HUDEP-2 (cell line): Measurements from ENCODE around the gene SBF2.
A peak's percentile ranks its signal among the peaks of the same experiment; 100 is the strongest.
"Not testable (repeated sequence)": the region's sequence is repeated elsewhere in the genome, so short reads cannot be mapped to it uniquely, and the experiment has no call there.

Experiments used
- DNase-seq, 76 experiments: peaks; one replicate each; lab custom pipeline; 2025; ENCODE audit not compliant: unreplicated experiment in 76 of 76; lab: John Stamatoyannopoulos, UW

The SBF2 gene

DNA sequence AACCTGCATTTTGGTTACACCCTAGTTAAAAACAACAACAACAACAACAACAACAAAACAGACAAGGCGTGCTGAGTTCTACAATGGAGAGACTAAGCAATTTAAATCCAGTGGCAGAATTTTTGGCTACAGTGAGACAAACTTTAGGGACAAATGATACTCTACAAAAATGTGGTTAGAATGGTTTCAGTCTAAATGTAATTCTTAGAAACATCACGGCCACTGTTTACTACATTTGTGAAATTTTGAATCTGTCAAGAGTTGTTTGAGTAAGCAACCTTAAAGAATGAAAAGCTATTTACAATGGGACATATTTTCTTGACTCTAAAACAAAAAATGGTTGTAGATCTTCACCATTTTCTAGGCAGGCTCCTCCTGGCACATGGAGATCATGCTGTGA, 370.7 kb downstream of the SBF2 start:
- DNase-seq, result no peak

GRCh38 chr11:9922806-9923205, 371.2 kb downstream of the SBF2 start:
- DNase-seq, result no peak

GRCh38 chr11:9916480-9916879, 377.5 kb downstream of the SBF2 start:
- no peak for DNase-seq

- DNase-seq, result no peak
Measured at GRCh38 chr11:9914064-9914463, 380.0 kb downstream of the SBF2 start.

DNA sequence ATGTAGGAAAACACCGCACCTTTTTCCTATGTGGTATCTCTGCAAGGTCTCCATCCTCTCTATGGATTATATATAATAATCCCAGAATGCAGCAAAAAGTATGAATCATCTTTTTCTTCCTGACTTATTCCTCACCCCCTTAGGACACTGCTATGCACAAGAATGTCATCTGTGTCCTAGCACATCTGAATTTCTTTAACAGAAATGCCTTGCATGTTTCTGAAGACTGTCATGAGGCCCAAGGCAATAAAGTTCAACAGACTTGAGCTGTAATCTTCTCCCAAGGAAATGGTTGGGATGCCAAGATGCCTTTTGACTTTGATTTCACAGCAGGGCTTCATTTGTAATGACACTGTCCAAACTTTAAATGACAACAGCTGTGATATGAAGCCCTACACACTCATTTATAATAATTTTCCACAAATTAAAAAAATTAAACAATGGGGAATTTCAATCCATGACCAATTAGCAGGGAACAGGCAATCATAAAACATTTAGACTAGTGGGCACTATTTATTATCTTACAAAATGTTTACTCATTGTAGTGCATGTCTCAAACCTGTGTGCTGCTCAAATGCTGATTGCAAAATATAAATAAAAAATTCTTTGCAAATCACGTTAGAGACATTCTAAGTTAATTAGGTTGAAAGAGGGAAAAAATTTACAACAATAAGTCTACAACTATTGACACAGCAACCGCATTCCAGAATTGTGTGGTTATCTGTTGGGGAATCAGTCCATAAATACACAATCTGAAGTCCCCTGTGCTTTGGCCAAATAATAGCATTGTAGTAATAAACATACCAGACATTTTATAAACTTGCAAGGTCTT, 387.8 kb downstream of the SBF2 start:
- no peak for DNase-seq

- DNase-seq, result no peak
Measured at GRCh38 chr11:9905501-9905951, 388.5 kb downstream of the SBF2 start.

- DNase-seq, result no peak
Measured at GRCh38 chr11:9903579-9903978, 390.4 kb downstream of the SBF2 start.

DNA sequence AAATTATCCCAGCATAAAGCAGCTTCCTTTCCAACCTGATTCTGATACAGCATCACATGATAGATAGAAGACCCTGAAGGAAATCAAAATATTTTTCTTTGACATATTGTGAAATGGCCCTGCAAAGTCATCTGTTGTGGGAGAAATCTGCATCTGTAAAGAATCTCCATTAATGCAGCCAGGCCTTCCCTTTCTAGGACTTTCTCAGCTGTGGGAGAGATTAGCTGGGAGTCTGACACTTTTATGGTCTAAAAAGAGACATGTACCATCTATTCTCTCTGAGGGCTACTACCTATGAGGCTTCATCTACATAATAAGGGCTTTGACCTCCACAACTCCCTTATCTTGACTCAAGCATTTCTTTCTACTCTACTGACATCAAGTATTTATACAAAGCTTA, 392.1 kb downstream of the SBF2 start:
- no peak for DNase-seq

- DNase-seq, result not testable (repeated sequence)
Measured at GRCh38 chr11:9900253-9900652, 393.8 kb downstream of the SBF2 start.

DNA sequence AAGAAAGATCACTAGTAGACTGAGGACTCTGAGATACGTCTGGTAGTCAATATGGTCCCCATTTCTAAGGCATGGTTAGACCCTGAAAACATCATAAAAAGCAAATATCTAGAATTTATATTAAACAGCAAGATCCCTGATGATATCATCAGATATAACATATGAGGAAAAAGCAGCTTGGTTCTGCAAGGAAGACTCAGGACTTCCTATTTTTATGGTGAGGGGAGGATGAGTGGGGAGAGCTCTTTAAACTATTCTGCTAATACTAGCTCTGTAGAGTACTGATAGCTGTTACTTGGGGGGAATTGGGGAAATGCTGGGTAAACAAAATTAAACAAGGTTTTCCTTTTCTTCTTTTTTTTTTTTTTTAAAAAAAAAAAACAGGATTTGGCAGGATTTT, 394.3 kb downstream of the SBF2 start:
- DNase-seq, result no peak

DNA sequence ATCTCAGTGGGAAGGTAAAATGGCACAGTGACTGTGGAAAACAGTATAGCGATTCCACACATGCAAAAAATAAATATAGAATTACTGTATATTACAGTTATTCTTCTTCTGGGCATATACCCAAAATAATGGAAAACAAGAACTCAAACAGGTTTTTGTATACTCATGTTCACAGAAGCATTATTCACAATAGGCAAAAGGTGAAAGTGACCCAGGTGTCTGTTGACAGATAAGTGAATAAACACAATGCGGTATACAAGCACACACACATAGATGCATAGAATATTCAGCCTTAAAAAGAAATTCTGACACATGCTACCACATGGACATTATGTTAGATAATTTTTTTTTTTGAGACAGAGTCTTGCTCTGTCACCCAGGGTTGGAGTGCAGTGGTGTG, 397.1 kb downstream of the SBF2 start:
- DNase-seq, result no peak

- no peak for DNase-seq
Measured at GRCh38 chr11:9895006-9895405, 399.0 kb downstream of the SBF2 start.

GRCh38 chr11:9893474-9893873, 400.5 kb downstream of the SBF2 start:
- no peak for DNase-seq

DNA sequence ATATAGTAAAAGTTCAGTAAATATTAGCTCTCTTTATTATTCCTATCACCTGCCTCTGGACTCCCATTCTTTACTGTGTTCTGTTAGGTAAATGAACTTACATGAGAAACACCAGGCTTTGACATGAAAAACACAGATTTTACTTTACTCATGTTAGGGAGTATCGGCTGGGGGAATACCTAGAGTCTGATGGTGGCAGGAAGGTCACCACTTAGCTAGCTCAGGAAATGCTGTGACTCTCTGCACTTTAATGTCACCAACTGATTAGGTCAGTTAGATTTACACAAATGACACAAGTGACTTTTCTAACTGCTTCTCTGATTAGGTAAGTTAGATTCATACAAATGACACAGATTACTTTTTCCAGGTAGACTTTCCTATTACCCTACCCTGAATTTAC, 405.1 kb downstream of the SBF2 start:
- DNase-seq, result no peak

- DNase-seq, result no peak
Measured at GRCh38 chr11:9887472-9887871, 406.5 kb downstream of the SBF2 start.

DNA sequence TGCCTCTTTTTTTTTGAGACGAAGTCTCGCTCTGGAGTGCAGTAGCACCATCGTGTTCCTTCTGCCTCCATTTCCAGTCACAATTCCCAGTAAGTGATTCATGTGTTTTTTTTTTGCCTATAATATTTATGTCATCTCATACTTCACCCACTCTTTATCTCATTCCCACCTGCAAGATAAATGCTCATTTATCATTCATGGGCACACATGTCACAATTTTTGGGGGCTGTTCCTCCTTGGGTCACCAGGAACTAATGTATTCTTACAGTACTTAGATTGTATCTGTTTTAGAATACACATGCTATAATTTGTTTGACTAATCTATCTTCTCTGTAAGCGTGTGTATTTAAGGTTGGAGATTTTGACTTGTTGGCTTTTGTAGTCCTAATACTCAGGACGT, 407.4 kb downstream of the SBF2 start:
- no peak for DNase-seq

DNA sequence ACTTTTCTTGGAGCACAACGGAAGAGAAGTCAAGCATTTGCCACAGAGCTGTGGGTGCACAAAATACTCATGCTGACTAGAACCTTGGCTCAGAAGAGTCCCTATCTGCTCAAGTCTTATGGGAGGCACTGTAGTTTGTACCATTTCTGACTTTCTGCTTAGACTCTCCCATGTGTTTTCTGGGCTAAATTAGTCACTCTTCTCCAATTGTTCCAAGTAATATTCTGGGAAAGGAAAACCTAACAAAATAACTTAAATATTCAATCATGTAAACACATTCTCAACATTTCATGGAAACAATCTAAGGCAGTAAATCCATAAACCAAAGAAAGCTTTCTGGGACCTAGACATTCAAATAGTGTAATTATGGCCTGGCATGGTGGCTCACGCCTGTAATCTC, 409.4 kb downstream of the SBF2 start:
- DNase-seq, result no peak

GRCh38 chr11:9880657-9881056, 413.4 kb downstream of the SBF2 start:
- no peak for DNase-seq

GRCh38 chr11:9878936-9879335, 415.1 kb downstream of the SBF2 start:
- DNase-seq, result peak in 1 of 76 experiments; percentile 2

- DNase-seq, result no peak
Measured at GRCh38 chr11:9876331-9876730, 417.7 kb downstream of the SBF2 start.

DNA sequence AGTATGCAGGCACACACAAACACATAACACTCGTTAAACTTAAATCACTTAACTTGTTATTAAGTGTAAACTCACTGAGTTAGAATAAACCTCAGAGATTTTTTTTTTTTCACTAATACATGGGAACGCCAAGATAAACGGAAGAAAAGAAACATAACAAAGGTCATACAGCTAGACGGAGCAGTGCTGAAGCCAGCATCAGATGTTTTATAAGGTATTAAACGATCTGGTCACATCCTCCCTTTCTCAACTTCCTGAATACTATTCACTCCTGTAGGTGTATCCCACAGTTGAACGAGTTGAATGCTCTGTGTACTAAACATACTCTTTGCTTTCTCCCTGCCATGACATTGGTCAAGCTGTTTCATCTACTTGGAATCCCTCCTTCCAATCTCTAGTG, 418.2 kb downstream of the SBF2 start:
- no peak for DNase-seq

GRCh38 chr11:9875399-9875798, 418.6 kb downstream of the SBF2 start:
- DNase-seq, result no peak

GRCh38 chr11:9874466-9874865, 419.6 kb downstream of the SBF2 start:
- DNase-seq, result no peak
